ENCODE measurements around the gene POLE3.
"Not testable (repeated sequence)": the region's sequence is repeated elsewhere in the genome, so short reads cannot be mapped to it uniquely, and the experiment has no call there.

The POLE3 gene

DNA sequence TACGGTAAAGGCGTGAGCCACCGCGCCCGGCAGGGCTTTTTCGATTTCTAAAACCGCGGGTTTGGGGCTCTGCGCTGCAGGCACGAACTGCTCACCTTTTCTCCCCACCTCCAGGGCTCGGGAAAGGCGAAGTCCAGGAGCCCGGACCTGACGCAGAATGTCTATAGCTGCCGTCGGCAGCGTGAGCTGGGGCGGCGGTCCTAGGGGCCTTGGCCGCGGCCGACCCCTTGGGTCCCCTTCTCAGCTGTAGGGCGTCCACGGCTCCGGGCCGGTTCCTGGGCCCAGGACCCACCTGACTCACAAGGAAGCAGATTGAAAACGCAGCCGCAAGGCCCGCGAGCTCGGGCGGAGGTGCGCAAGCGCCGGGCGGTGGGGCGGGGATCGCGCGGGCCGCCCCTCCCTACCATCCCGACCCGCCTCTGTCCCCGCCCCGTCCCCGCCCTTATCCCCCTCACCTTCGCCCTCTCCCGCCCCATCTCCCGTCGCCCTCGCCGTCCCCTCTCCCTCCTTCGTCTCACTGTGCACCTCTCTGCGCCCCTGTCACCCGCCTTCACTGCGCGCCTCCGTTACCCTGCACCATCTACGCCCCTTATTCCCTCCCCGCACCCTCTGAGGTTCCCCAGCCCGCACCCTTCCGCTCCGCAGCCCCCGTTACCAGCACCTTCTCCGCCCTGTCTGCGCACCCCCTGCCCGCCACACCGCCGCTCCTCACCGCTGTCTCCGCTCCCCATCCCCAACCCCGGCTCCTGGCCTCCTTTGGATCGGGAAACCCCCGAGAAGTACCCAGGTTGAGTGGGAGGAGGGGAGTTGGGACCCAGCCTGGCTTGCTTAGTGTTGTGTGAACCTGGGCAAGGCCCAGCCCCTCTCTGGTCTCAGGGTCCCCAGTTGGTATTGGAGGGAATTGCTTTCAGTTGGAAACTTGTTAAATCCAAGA lies 33.6 kb downstream of the POLE3 start, which contains the start of gene HDHD3:
HDHD3 (minus strand) TSS at position 353 of the 934 bp plus-strand sequence. CDS start 2,632 bp downstream, outside the sequence.
- no peak for DNase-seq (ENCODE audit: low read depth)

DNA sequence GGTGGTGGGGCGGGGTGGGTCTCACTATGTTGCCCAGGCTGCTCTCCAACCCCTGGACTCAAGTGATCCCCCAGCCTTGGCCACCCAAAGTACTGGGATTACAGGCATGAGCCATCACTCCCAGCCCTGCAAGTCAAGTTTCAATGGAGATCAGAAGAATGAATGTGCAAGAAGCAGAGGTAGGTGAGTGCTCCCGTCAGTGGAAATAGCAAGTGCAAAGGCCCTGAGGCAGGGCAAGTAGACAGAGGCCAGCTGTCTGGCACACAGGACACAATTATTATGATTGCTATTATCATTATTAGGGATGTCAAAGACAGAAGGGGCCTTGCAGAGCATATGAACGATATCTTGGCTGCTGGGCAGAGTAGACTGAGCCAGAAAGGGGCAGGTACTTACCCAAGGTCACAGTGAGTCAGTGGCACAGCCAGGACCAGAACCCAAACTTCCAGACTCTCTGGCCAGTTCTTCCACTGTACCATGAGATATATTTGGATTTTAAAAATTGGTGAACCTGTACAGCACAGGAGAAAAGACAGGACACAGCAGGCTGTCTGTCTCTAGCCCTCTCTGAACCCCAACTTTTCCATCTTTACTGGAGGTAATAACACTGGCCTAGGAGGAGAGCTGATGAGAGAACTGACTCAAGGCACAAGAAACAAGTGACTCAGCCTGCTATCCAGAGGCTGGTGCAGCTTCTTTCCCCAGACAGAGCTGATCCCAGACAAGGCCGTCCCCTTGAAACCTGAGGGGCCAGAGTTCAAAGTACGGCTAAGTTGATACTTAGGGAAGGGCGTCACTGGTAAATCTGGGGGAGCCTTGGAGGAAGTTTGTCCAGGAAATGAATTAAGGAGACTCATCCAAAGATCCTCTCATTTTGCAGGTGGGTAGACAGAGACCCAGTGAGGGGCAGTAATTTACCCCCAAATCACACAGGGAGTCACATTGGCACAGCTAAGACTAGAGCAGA lies 35.1 kb downstream of the POLE3 start:
- no peak for DNase-seq (ENCODE audit: low read depth)

DNA sequence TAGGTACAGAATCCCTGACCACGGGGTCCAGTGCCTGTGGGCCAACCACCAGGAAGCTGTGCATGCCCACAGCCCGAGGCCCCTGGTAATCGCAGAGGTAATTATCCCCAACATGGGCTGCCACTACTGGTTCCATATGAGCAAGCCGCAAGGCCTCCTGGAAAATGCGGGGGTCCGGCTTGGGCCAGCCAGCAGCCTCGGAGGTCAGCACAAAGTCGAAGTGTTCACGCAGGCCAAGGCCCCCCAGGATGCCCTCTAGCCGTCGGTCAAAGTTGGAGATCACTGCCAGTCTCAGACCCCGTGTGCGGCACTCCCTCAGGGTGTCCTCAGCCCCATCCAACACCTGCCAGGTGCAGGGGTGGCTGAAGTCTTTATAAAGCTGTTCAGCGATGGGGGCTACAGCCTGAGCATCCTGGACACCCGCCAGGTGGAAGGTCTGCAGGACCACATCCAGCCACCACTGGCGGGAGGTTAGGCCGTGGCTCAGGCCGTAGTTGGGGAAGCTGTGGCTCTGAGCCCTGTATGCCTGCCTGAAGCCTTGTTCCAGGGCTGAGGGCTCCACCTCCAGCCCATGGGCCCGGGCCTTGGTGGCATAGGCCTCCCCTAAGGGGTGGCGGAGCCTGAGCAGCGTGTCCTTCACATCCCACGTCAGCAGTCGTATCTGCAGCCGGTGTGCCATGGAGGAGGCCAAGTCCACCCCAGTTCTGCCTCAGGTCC lies 36.6 kb downstream of the POLE3 start:
- DNase-seq (ENCODE audit: low read depth), result no peak

DNA sequence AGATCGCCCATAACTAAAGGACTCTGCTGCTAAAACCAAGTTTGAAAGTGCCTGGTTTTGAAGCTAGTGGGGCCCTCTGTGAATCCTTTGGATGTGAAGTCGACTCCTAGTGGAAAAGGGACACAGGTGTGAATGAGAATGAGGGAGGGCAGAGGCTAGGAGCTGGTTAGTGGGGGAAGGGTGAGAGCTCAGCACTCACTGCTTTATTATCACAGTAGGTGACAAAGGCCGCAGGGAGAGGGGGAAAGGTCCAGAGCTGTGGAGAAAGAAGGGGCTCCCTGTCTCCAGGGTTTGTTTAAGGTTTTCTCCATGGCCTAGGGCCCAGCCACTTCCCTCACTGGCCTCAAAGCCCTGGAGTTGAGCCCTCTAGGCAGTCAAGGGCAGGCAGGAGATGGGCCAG lies 37.2 kb downstream of the POLE3 start:
- no peak for DNase-seq (ENCODE audit: low read depth)

DNA sequence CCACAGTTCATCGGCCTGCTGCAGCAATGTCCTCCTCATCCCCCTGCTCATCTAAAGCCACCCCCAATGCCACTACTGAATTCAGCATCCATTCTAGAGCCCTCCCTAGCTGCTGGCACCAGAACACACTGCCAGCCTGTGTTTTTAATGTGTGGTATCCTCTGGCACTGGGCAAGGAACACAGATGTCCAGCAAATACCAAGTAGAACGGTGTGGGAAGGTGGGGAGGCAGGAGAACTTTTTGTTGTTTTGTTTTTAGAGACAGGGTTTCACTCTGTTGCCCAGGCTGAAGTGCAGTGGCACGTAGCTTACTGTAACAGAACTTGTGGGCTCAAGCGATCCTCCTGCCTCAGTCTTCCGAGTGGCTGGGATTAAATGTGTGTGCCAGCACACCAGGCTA lies 38.4 kb downstream of the POLE3 start:
- no peak for DNase-seq (ENCODE audit: low read depth)

DNA sequence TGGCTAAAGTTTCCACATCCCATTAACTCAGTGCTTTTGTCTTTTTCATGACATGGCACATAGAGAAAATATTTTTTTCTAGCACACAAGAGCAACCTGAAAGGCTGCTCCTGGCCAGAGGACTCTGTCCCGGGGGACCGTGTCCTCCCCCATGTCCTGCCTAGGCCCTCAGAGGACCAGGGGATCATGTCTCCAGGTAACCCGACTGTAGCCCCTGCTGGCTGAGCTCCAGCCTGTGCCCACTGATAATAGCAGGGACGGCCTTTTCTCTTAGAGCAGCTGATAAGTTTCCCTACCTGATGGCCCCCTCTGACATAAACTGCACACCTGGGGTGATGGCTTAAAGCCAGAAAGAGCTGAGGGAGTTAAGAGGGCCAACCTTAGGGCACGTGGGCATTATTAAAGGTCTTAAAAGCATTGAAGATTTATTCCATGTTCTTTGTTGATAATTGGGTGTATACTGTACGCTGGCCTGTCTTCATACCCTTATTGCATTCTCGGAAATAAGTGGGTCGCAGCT lies 39.6 kb downstream of the POLE3 start:
- DNase-seq (ENCODE audit: low read depth), result no peak

DNA sequence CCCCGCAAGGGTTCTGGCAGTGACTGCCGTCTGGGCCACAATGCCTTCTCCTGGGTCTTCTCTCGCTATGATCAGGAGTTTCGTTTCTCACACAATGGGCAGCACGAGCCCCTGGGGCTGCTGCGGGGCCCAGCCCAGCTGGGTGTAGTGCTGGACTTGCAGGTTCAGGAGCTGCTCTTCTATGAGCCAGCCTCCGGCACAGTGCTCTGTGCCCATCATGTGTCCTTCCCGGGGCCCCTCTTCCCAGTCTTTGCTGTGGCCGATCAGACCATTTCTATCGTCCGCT lies 40.7 kb downstream of the POLE3 start:
- DNase-seq (ENCODE audit: low read depth), result no peak

DNA sequence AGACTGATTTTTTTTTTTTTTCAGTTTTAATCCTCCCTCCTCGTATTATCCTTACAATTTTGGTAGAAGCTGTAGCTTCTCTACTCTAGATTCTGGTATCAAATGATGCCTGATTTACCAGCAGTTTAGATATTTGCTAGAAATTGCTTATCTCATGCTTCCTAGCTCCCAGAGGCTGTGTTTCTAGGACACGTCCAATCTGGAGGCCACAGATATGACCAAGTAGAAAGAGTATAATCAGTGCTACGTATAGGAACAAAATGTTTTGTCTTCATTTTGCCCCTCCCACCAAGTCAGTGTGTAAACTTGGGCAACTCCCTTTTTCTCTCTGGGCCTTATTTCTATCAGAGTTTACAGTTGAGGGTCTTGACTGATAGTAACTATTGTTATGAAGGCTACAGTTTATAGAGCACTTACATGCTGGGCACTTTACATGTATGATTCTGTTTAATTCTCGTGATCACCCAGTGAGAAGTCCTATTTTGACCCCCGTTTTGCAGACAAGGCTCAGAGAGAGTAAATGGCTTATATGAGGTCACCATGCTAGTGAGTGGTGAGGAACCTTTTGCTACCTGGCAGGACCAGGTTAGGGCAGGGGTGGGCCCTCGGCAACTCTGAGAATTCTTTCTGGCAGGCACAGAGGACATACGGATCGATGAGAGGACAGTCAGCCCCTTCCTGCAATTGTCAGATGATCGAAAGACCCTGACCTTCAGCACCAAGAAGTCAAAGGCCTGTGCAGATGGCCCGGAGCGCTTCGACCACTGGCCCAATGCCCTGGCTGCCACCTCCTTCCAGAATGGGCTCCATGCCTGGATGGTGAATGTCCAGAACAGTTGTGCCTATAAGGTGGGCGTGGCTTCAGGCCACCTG lies 41.3 kb downstream of the POLE3 start:
- no peak for DNase-seq (ENCODE audit: low read depth)

DNA sequence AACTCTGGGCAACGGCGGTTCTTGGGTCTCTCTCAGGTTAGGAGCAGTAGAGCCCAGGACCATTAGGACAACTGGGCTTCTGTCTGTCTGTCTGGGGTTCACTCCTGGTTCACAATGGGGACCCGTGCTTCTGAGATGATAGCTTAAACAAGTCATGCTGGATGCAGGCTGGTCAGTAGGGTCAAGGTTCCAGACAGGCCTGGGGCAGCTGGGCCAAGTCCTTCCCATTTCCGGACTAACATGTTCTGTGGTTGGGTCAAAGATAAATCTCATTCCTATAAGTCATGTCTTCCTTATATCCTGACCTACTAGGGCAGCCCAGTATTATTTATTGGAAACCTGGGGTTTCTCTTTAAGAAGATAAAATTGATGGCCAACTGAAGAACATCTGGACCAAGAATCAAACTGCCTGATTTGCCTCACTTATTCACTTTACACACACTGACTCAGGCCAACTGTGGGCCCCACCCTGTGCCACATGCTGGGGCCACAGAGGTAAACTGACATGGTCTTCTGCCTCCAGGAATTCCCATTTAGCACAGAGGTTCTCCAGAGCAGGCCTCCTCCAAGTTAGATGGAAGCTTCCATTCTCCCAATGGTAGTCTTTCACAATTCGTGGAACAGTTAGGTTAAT lies 42.0 kb downstream of the POLE3 start:
- no peak for DNase-seq (ENCODE audit: low read depth)

DNA sequence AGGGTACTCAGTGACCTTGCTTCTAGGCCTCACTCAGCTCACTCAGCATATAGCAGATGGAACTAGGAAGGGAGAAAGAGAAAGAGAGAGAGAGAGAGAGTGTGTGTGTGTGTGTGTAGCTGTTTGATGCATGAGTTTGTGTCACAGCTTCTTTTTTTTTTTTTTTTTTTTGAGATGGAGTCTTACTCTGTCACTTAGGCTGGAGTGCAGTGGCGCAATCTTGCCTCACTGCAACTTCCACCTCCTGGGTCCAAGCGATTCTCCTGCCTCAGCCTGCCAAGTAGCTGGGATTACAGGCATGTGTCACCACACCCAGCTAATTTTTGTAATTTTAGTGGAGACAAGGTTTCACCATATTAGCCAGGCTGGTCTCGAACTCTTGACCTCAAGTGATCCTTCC lies 44.8 kb downstream of the POLE3 start:
- not testable (repeated sequence) for DNase-seq (ENCODE audit: low read depth)

DNA sequence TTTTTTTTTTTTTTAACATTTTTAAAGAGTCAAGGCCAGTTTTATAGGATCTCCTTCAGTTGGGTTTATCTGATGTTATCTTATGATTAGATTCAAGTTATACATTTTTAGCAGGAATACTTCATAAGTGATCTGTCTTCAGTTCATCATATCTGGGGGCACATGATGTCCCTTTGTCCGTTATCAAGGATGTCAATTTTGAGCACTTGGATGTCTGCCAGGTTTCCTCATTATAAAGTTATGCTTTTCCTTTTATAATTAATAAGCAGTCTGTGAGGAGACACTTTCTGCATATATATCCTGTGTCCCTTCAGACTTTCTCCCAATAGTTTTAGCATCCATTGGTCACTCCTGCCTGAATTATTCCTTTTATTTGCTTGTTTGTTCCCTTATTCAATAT lies 45.5 kb downstream of the POLE3 start:
- no peak for DNase-seq (ENCODE audit: low read depth)

DNA sequence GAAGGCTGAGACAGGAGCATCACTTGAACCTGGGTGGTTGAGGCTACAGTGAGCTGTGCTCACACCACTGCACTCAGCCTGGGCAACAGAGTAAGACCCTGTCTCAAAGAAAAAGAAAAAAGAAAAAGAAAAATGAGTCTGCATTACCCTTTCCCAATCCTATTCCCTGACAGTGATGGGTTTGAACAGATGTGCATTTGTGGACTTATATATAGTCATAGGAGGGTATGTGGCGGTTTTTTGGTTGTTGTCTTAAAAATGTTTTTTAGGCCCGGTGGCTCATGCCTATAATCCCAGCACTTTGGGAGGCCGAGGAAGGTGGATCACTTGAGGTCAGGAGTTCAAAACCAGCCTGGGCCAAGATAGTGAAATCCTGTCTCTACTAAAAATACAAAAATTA lies 47.1 kb downstream of the POLE3 start:
- no peak for DNase-seq (ENCODE audit: low read depth)

DNA sequence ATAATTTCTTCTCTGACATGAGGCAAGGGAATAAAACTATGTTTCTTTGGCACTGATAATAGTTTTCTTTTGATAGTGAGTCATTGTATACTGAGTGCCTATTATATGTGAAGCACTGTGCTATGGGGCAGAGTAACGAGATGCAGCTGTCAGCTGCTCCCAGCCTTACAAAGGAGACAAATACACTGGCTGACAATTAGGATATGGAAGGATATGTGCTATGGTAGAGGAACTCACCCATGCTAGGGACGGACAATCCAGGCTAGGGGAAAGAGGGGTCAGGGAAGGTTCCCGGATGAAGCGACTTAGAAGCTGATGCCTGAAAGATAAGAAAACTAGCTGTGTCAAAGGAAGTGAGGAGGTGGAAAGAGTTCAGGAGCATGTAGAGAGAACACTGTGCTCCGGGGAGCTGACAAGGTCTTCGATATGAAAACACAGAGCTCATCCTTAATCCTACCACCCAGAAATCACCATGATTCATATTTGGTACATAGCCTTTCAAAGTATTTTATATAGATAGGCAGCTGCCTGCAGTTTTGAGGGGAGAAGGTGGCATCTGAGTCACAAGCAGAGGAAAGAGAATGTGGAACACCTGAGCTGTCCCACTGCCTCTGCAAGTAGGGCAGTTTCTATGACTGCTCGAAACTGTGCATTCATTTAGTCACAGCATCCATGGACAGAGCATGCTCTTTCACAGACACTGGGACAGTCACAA lies 49.0 kb downstream of the POLE3 start:
- no peak for DNase-seq (ENCODE audit: low read depth)

DNA sequence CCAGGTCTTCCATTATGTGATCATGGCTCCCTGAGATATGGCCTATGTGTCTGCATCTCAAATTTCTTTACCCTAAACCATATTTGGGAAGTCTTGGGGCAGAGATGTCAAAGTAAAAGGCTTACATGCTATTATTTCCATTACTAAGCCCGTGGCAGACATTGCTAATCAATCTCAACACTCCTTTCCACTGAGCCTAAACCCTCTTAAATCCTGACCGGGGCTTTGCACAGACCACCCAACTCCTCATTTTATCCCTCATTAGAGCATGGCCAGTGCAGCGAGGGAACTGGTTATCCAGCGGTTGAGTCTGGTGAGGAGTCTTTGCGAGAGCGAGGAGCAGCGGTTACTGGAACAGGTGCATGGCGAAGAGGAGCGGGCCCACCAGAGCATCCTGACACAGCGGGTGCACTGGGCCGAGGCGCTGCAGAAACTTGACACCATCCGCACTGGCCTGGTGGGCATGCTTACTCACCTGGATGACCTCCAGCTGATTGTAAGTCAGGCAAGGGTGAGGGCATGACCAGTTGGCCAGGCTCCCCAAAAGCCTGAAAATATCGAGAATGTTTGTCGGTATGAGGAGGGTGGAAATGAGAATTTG lies 50.1 kb downstream of the POLE3 start:
- no peak for DNase-seq (ENCODE audit: low read depth)

DNA sequence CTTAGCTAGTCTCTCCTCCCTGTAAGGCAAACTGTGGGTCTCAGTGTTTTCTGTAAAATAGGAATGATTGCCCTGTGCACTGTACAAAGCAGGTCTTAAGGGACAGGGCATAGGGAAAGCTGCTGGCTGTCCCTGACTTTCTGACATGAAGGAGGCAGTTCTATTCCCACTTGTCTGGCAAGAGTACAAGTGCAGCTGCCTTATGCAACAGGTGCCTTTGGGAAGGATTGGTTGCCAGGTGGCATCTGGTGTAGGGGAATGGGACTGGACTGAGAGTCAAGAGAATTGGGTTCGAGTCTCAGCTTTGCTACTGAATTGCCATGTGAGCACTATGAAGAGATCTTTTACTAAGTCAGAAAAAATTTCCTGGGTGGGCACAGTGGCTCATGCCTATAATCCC lies 51.1 kb downstream of the POLE3 start:
- DNase-seq (ENCODE audit: low read depth), result no peak
